Measurements from ENCODE around the gene LRTM1. TPM values are rescaled to one million over a fixed set of nuclear protein-coding genes. Genes with fewer than 3 reads are reported as not detected.

Gene LRTM1
- total RNA-seq, 4 donors from 2014 or later, result not detected

GRCh38 chr3:54964081-54964480 is 36.2 kb upstream of the LRTM1 start:
- Histone ChIP-seq H3K4me1 (peaks cover 0 to 15% (median 2%) of the 10 kb centered on the region in 4 donors), H3K27ac (no peak overlapping the region), H3K27me3 (no peaks in the 10 kb centered on the region), H3K4me3 (no peak overlapping the region), H3K9me3 (no peaks in the 10 kb centered on the region), H3K36me3 (no peaks in the 10 kb centered on the region)
- intact Hi-C loops (cut with DNase I; ENCODE audit: low total_unique reads), result no loop called here
- no peak for DNase-seq
- TF ChIP-seq POLR2AphosphoS5 (IDR thresholded peaks at IDR 0.05), result no peak
- TF ChIP-seq EP300 (IDR thresholded peaks at IDR 0.05; ENCODE audit: low read depth), result no peak
- TF ChIP-seq CTCF (IDR thresholded peaks at IDR 0.05), result no peak
- TF ChIP-seq POLR2A (IDR thresholded peaks at IDR 0.05), result no peak
- WGBS, 2 donors (ENCODE audit: low coverage in 1 of 2), result 77 to 89% methylated on average over 2 to 3 of the region's 3 CpGs
- in situ Hi-C loops (cut with MboI; ENCODE audit: low pct_ligation_motif_present in 1 of 4, low pct_unique_long_range_greater_than_20kb in 1 of 4, low sequenced_read_pairs in 3 of 4), result no loop called here

GRCh38 chr3:54963641-54964040 is 35.8 kb upstream of the LRTM1 start:
- Histone ChIP-seq H3K9me3 (no peaks in the 10 kb centered on the region), H3K27ac (no peak overlapping the region), H3K4me3 (no peak overlapping the region), H3K27me3 (no peaks in the 10 kb centered on the region), H3K4me1 (peaks cover 0 to 15% (median 2%) of the 10 kb centered on the region in 4 donors), H3K36me3 (no peaks in the 10 kb centered on the region)
- no peak for DNase-seq
- 77% methylated on average over 3 to 4 of the region's 4 CpGs for WGBS, 2 donors (ENCODE audit: low coverage in 1 of 2)
- TF ChIP-seq EP300 (IDR thresholded peaks at IDR 0.05; ENCODE audit: low read depth) (no peak), POLR2AphosphoS5 (IDR thresholded peaks at IDR 0.05) (no peak), POLR2A (IDR thresholded peaks at IDR 0.05) (no peak), CTCF (IDR thresholded peaks at IDR 0.05) (no peak)
- intact Hi-C loops (cut with DNase I; ENCODE audit: low total_unique reads) (no loop called here), in situ Hi-C loops (cut with MboI; ENCODE audit: low pct_ligation_motif_present in 1 of 4, low pct_unique_long_range_greater_than_20kb in 1 of 4, low sequenced_read_pairs in 3 of 4) (no loop called here)

- Histone ChIP-seq H3K36me3 (no peaks in the 10 kb centered on the region), H3K4me1 (peaks cover 0 to 12% (median 0%) of the 10 kb centered on the region in 4 donors), H3K4me3 (no peak overlapping the region), H3K9me3 (no peaks in the 10 kb centered on the region), H3K27ac (no peak overlapping the region), H3K27me3 (no peaks in the 10 kb centered on the region)
- TF ChIP-seq EP300 (IDR thresholded peaks at IDR 0.05; ENCODE audit: low read depth) (no peak), POLR2AphosphoS5 (IDR thresholded peaks at IDR 0.05) (no peak)
- DNase-seq, result no peak
- intact Hi-C loops (cut with DNase I; ENCODE audit: low total_unique reads) (no loop called here), in situ Hi-C loops (cut with MboI; ENCODE audit: low pct_ligation_motif_present in 1 of 4, low pct_unique_long_range_greater_than_20kb in 1 of 4, low sequenced_read_pairs in 3 of 4) (no loop called here)
- WGBS, 2 donors (ENCODE audit: low coverage in 1 of 2), result 67 to 80% methylated on average over 1 to 2 of the region's 2 CpGs
Measured at GRCh38 chr3:54962200-54962599, 34.3 kb upstream of the LRTM1 start.

GRCh38 chr3:54960701-54961100 is 32.8 kb upstream of the LRTM1 start:
- Histone ChIP-seq H3K27me3 (no peaks in the 10 kb centered on the region), H3K4me1 (no peaks in the 10 kb centered on the region), H3K9me3 (no peaks in the 10 kb centered on the region), H3K4me3 (no peak overlapping the region), H3K27ac (no peak overlapping the region), H3K36me3 (no peaks in the 10 kb centered on the region)
- 59 to 67% methylated on average over 3 to 4 of the region's 4 CpGs for WGBS, 2 donors (ENCODE audit: low coverage in 1 of 2)
- TF ChIP-seq POLR2AphosphoS5 (IDR thresholded peaks at IDR 0.05), result no peak
- TF ChIP-seq EP300 (IDR thresholded peaks at IDR 0.05; ENCODE audit: low read depth), result no peak
- no peak for TF ChIP-seq POLR2A (IDR thresholded peaks at IDR 0.05)
- TF ChIP-seq CTCF (IDR thresholded peaks at IDR 0.05), result no peak
- intact Hi-C loops (cut with DNase I; ENCODE audit: low total_unique reads), result no loop called here
- no peak for DNase-seq
- in situ Hi-C loops (cut with MboI; ENCODE audit: low pct_ligation_motif_present in 1 of 4, low pct_unique_long_range_greater_than_20kb in 1 of 4, low sequenced_read_pairs in 3 of 4), result no loop called here

- intact Hi-C loops (cut with DNase I; ENCODE audit: low total_unique reads), result no loop called here
- no peak for DNase-seq
- Histone ChIP-seq H3K4me1 (no peaks in the 10 kb centered on the region), H3K27ac (no peak overlapping the region), H3K27me3 (no peaks in the 10 kb centered on the region), H3K36me3 (no peaks in the 10 kb centered on the region), H3K9me3 (no peaks in the 10 kb centered on the region), H3K4me3 (no peak overlapping the region)
- TF ChIP-seq CTCF (IDR thresholded peaks at IDR 0.05), result no peak
- no peak for TF ChIP-seq EP300 (IDR thresholded peaks at IDR 0.05; ENCODE audit: low read depth)
- no peak for TF ChIP-seq POLR2A (IDR thresholded peaks at IDR 0.05)
- in situ Hi-C loops (cut with MboI; ENCODE audit: low pct_ligation_motif_present in 1 of 4, low pct_unique_long_range_greater_than_20kb in 1 of 4, low sequenced_read_pairs in 3 of 4), result no loop called here
- 92 to 97% methylated on average over 1 of the region's 1 CpG for WGBS, 2 donors (ENCODE audit: low coverage in 1 of 2)
Measured at GRCh38 chr3:54960082-54960481, 32.2 kb upstream of the LRTM1 start.
